ENCODE results near the gene GPR37L1.

GRCh38 chr1:202135221-202135721, 12.6 kb downstream of the GPR37L1 start:
- TF ChIP-seq POLR2AphosphoS5 (IDR thresholded peaks at IDR 0.05; ENCODE audit: low read depth, low read length) = no peak
- TF ChIP-seq POLR2A (IDR thresholded peaks at IDR 0.05; ENCODE audit: low read depth, low read length) = no peak

All from GM12892 (cell line).